ENCODE measurements around the gene GSTM2.
A peak's percentile ranks its signal among the peaks of the same experiment; 100 is the strongest.
"Not testable (repeated sequence)": the region's sequence is repeated elsewhere in the genome, so short reads cannot be mapped to it uniquely, and the experiment has no call there.

GSTM2 gene

DNA sequence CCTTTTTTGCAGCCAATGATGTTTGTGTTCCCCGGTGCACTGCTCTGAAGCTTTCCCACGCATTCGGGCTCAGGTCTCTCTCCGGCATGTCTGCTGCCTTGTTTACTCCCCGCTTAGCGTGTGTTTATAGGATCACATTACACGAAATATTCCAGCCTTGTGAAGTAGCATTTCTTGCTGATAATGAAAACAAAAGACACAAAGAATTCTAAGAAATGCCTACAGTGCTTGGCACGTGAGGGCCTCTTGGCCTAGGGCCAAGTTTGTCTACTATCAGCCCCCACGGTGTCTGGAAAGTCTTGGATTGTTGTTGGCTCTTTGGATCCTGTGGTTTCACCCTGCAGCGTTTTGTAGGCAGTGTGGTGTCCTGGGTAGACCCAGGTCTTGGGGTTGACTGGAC is 23.2 kb upstream of the GSTM2 start:
- no peak for DNase-seq (ENCODE audit: low read depth in 2 of 2)

DNA sequence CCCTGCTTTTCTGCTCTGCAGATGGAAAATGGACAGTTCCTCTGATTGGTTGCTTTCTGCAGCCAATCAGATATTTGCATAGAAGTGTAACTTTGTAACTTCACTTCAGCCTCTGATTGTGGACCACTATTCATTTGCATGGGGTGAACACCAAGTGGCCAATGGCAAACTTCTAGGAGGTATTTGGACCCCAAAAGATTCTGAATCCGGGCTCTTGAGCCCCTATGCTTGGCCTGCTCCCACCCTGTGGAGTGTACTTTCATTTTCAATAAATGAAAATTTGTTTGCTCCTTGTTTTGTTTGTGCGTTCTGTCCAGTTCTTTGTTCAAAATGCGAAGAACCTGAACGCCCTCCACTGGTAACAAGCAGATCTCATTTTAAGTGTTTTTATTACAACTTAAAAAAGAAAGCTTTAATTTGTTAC is 18.4 kb upstream of the GSTM2 start:
- DNase-seq (ENCODE audit: low read depth in 2 of 2), result no peak

DNA sequence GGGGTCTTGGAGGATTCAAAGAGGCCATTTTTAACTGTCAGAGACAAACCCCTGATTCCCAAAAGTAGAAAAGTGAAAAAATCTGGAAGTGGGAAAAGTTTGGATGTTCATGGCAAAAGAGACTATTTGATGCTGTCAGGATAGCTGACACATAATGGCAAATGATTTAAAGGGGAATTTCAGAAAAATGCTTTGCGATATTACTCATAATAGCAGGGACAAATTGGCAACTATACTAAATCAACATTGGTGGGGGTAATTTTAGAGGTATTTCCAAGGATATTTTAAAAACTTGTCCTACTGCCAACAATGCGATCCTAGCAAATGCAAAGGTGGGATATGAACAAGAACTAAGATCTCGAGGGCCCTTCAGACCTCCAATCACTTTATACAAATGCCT is 17.2 kb upstream of the GSTM2 start:
- DNase-seq (ENCODE audit: low read depth in 2 of 2), result no peak

DNA sequence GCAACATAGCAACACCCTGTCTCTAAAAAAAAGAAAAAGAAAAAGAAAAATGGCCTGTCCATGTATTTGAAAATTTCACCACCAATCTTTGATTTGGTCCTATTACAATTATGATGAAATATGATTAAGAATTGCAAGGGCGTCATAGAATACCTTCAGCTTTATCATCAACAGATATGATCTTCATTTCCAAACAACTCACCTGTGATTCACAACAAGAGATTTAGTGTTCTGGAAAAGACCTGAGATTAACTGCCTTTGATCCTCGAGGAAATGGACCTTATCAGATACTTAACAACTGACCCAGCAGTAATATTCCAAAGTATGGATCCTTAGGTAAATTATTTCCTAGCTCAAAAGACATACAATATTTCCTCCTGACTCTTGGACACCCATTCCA is 15.5 kb upstream of the GSTM2 start:
- DNase-seq (ENCODE audit: low read depth in 2 of 2), result no peak

DNA sequence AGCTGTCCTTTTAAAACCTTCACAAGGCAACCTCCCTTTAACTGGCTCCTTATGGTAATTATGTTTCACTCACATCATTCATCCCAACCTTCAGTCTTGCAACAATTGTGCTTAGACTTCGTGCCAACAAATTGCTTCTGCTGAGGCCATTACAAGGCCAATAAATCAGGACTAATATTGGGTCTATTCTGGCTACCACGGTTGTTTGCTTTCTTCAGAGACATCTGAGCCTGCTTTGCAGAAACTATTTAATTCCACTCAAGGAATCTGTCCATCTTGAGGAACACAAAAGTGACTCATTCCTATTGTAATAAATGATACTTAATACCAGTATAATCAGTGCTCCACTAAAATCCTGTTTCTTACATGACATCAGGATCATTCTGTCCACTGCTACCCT is 14.6 kb upstream of the GSTM2 start:
- no peak for DNase-seq (ENCODE audit: low read depth in 2 of 2)

DNA sequence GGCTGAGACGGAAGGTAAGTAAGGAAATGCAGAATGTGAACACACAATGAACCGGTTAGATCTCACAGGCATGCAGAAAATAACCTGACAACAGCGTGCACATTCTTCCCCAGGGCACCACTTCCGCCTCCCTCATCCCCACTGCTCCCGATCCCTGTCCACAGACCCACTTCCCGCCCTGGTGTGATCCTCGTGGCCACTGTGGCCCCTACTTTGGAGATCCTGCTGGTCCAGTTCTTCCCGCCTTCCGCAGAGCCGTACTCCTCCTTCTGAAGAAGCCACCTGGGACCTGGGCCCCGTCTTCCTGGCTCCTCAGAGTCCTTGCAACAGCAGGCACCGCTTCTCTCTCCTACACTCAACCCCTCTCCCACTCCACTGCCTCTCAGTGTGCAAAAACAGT is 13.3 kb upstream of the GSTM2 start:
- DNase-seq (ENCODE audit: low read depth in 2 of 2), result no peak

DNA sequence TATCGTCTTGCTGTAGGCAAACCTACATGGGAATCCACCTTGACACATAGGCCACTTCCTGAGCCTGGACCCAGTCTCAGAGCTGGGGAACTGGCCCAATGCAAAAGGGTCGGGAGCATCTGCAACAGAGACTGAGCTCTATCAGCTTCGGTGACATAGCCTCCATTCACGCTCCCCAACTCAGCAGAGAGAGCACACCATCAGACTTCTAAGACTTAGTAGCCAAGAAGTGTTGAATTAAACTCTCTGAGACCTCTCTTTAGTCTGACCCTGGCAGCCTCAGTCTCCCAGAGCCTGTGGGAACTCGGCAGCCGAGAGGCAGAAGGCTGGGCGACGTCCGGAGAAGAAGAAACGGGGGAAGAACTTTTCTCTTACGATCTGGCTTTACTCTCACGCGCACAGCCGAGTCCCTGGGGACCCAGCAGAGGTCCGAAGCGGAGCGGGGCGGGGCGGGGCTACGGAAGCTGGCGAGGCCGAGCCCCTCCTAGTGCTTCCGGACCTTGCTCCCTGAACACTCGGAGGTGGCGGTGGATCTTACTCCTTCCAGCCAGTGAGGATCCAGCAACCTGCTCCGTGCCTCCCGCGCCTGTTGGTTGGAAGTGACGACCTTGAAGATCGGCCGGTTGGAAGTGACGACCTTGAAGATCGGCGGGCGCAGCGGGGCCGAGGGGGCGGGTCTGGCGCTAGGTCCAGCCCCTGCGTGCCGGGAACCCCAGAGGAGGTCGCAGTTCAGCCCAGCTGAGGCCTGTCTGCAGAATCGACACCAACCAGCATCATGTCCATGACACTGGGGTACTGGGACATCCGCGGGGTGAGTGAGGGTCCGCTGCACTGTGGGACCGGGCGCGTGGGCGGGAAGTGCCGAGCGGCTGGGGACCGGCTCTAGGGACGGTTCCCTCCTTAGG is 12.0 kb upstream of the GSTM2 start, which contains the start of gene GSTM4:
Gene GSTM4, plus strand, starts transcription at position 485 of the 905 bp plus-strand sequence. Its CDS starts 291 bp downstream, at position 776.
- peak; percentile 41 to 73 for DNase-seq (ENCODE audit: low read depth in 2 of 2)

DNA sequence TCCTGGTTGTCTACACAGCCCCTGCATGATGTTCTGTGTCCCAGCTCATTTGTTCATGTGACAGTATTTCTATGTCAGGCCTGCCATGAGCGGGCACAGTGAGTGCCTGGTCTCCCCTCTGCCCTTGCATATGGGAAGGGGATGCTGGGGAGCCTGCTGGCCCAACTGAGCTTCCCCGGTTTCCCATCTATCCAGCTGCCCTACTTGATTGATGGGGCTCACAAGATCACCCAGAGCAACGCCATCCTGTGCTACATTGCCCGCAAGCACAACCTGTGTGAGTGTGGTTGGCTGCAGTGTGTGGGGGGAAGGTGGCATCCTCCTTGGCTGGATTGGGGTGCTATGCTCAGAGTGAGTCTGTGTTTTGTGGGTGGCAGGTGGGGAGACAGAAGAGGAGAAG is 10.5 kb upstream of the GSTM2 start:
- no peak for DNase-seq (ENCODE audit: low read depth in 2 of 2)

DNA sequence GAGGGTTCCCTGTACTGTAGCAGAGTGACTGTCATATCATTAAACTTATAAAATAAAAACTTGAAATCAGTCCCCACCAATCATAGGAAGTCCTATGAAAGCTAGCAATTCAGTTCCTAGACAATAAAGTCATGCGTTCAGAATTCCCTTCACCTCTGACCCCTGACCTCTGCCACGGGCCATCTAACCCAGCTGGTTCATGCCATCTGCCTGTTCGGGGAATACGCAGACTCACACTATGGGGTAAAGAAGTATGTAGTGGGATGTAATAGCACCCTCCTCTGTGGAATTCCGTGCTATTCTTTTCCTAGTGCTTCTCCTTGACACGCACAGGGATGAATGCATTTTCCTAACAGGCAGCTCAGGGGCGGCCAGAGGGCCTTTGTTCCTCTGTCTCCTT is 9.9 kb upstream of the GSTM2 start:
- no peak for DNase-seq (ENCODE audit: low read depth in 2 of 2)

DNA sequence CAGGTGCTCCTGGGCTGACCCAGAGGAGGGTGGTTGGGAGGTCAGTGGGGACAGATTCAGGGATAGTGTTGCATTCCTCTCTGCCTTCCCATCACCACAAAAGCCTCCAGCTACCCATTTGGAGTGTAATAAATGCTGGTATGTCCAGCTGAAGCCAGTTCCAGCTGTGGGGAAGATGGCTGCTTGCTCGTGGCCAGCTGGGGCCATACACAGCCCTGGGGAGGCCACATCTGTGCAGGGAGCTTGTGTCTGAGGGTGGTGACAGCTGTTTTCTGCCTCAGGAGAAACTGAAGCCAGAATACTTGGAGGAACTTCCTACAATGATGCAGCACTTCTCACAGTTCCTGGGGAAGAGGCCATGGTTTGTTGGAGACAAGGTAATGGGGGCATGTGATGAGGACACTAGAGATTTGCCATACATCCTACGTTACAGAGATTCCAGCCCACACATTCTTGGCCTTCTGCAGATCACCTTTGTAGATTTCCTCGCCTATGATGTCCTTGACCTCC is 9.3 kb upstream of the GSTM2 start:
- no peak for DNase-seq (ENCODE audit: low read depth in 2 of 2)

DNA sequence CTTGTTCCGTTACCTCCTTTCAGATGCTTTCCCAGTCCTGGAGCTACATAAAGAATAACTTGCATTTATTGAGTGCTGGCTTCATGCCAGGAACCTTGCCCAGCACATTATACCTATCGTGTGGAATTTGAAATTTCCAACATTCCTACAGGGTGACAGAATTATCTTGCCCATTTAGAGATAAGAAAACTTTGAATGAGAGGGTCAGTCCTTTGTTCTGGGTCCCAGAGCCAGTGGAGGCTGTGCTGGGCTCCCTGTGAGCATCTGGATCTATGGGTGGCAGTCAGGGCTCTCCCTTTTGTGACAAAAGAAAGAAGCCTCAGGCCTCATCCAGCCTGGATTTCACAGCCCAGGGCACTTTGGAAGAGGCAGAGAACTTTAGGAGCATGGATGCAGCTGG is 8.7 kb upstream of the GSTM2 start:
- no peak for DNase-seq (ENCODE audit: low read depth in 2 of 2)

DNA sequence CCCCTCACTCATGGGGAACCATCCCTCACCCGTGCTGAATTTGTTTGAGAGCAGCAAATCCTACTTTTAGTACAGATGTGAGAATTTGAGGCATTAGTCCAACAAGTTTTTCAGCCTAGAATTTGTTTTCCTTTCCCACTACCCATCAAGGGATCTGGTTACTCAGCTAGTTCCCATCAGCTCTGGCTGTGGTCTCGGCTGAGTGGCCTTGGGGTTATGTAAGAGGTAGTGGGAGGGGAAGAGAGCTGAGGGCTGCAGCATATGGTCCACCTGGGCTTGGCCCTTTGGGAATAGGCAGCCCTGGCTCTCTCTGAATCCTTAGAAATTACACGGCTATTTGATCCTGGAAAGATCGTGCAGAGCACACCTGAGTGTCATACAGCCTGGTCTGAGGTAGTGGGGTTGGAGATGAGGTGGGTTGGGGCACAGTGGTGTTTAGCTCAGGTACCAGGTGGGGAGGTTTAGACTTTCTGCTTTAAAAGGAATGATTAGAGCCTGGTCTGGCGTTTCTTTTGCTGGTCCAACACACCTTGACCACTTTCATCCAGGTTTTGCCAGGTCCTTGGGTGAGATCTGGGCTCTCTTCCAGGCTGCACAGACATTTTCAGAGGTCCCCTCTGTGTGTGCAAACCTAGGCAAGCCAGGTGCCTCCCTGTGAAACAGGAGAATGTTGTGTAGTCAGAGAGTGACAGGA is 7.7 kb upstream of the GSTM2 start:
- no peak for DNase-seq (ENCODE audit: low read depth in 2 of 2)

DNA sequence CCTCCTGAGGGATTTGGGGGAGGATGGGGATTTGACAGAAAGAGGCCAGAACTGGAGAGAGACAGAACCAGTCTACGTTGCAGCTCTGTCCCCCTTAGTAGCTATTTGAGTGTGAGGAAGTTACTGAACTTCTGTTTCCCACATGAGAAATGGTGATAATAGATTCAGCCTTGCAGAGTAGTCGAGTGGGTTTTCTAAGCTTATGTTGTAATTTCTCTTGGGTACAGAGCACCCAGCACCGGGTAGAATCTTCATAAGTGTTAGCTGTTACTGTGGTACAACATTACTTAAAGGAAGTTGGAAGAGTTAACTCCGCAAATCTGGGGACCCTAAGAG is 7.2 kb upstream of the GSTM2 start:
- not testable (repeated sequence) for DNase-seq (ENCODE audit: low read depth in 2 of 2)

DNA sequence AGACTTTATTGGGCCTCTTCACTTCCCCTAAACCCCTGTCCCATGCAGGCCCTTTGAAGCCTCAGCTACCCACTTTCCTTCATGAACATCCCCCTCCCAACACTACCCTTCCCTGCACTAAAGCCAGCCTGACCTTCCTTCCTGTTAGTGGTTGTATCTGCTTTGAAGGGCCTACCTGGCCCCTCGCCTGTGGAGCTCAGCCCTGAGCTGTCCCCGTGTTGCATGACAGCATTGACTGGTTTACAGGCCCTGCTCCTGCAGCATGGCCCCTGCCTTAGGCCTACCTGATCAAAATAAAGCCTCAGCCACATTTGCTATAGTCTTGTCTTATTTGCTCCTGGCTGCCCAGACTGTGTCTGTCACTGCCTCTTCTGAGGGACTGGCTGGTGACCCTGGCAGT is 6.5 kb upstream of the GSTM2 start:
- DNase-seq (ENCODE audit: low read depth in 2 of 2), result no peak

DNA sequence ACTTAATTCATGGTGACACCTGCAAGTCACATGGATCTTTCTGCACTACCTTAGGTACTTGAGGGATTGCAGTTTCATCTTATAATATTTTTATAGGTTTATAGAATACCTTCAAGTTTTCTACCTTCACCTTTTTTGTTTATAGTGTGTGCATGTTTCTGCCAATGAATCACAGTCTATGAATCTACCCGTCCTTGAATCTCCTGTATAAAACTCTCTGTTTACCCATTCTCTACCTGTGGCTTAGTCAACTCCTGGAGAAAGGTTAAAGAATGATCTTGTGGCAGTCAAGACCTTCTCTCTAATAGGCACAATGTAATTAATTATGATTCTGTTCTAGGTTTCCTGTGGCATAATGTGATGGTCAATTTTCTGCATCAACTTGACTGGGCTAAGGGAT is 3.2 kb upstream of the GSTM2 start:
- no peak for DNase-seq (ENCODE audit: low read depth in 2 of 2)

DNA sequence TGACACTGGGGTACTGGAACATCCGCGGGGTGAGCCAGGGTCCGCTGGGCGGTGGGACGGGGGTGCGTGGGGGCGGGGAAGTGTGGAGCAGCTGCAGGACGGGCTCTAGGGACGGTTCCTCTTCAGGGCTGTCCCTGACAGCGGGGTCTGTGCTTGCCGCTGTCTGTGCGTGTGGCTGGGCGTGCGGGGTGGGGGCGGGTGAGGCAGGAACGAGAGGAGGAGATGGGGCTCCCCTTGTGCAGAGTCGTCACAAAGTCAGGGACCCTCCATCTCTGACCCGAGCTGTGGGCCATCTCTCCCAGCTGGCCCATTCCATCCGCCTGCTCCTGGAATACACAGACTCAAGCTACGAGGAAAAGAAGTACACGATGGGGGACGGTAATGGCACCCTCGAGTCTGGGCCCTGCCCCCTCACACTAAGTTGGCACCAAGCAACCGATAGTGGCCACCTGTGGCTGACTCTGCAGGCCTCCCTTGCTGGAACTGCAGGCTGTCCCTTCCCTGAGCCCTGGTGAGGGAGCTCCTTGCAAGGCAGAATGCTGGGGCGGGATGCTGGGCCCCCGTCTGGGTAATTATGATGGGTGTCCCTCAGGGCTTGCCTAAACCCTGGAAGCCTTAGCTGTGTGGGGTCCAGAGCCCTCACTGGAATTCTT is 392 bp downstream of the GSTM2 start:
- no peak for DNase-seq (ENCODE audit: low read depth in 2 of 2)

DNA sequence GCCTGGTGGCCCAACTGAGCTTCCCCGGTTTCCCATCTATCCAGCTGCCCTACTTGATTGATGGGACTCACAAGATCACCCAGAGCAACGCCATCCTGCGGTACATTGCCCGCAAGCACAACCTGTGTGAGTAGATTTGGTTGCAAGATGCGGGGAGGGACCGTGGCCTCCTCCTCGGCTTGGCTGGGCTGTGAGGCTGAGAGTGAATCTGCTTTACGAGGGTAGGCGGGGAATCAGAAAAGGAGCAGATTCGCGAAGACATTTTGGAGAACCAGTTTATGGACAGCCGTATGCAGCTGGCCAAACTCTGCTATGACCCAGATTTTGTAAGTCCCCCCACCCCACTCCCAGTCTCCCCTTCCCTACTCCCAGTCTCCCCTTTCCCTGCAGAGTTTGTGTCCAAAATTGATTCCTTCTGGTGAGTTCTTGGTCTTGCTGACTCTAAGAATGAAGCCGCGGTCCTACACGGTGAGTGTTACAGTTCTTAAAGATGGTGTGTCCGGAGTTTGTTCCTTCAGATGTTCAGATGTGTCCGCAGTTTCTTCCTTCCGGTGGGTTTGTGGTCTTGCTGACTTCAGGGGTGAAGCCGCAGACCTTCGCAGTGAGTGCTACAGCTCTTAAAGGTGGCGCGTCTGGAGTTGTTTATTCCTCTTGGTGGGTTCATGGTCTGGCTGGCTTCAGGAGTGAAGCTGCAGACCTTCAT is 1.5 kb downstream of the GSTM2 start:
- DNase-seq (ENCODE audit: low read depth in 2 of 2), result no peak

DNA sequence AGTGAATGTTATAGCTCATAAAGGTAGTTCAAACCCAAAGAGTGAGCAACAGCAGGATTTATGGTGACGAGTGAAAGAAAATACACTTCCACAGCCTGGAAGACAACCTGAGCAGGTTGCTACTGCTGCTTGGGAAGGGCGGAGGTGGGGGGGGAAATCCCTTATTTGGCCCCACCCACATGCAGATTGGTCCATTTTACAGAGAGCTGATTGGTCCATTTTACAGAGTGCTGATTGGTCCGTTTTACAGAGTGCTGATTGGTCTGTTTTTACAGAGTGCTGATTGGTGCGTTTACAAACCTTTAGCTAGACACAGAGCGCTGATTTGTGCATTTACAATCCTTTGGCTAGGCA is 2.1 kb downstream of the GSTM2 start:
- not testable (repeated sequence) for DNase-seq (ENCODE audit: low read depth in 2 of 2)

DNA sequence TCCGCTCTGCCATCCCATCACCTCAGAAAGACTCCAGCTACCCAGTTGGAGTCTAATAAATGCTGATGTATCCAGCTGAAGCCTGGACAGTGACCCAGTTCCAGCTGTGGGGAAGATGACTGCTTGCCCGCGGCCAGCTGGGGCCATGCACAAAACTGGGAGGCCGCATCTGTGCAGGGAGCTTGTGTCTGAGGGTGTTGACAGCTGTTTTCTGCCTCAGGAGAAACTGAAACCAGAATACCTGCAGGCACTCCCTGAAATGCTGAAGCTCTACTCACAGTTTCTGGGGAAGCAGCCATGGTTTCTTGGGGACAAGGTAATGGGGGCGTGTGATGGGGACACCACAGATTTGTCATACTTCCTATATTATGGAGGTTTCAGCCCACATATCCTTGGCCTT is 3.2 kb downstream of the GSTM2 start:
- no peak for DNase-seq (ENCODE audit: low read depth in 2 of 2)

DNA sequence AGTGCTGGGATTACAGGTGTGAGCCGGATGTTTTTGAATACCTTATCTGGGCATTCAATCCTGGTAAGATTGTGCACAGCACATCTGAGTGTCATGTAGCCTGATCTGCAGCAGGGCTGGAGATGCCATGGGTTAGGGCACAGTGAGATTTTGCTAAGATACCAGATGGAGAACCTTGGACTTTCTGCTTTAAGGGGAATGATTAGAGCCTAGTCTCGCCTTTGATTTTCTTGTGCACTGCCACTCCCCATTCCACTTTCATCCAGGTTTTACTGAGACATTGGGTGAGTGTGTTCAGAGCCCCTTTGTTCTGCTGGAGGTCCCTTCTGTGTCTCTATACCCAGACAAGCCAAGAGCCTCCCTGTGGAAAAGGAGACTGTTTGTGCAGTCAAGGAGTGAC is 6.0 kb downstream of the GSTM2 start:
- not testable (repeated sequence) for DNase-seq (ENCODE audit: low read depth in 2 of 2)

DNA sequence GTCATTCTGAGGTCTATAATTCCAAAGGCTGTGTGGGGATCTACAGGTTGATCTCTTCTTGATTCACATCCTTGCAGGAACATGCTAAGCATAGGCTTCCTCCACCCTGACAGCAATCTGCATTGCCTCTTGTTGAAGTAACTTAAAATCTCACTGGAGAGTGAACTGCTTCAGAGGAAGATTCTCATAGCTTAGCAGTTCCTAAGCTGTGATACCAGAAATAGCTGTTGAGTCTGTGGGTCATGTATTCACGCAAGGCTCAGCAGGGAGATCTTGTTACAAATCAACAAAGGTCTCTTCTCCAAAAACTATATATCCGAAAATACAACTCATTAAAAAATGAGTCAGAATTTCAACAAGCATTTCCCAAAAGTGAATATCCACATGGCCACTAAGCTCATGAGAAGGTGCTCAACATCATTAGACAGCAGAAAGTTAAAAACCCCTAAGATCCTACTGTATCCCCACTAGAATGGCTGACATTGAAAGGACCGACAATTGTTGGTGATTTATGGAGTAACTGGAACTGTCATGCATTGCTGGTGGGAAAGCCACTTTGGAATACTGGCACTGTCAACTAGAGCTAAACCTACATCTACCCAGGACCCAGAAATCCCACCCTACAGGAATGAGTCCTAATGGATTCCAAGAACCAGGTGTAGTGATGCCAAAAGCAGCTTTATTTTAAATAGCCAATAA is 9.0 kb downstream of the GSTM2 start:
- not testable (repeated sequence) for DNase-seq (ENCODE audit: low read depth in 2 of 2)

Measured in stimulated activated CD4-positive, alpha-beta T cell treated with anti-CD3 and anti-CD28 coated beads, Interleukin-15, amount 100 ng/mL, for 48 hours (primary cell).